HPDE6-E6E7 (cell line): ENCODE measurements around the gene DNAH3.
"Not testable (repeated sequence)": the region's sequence is repeated elsewhere in the genome, so short reads cannot be mapped to it uniquely, and the experiment has no call there.

Experiments
- DNase-seq: peaks from one replicate; pipeline ENCODE4 v3.0.0; 2011; ENCODE audit warnings: missing footprints; ENCODE audit errors: extremely low spot score

The DNAH3 gene

DNA sequence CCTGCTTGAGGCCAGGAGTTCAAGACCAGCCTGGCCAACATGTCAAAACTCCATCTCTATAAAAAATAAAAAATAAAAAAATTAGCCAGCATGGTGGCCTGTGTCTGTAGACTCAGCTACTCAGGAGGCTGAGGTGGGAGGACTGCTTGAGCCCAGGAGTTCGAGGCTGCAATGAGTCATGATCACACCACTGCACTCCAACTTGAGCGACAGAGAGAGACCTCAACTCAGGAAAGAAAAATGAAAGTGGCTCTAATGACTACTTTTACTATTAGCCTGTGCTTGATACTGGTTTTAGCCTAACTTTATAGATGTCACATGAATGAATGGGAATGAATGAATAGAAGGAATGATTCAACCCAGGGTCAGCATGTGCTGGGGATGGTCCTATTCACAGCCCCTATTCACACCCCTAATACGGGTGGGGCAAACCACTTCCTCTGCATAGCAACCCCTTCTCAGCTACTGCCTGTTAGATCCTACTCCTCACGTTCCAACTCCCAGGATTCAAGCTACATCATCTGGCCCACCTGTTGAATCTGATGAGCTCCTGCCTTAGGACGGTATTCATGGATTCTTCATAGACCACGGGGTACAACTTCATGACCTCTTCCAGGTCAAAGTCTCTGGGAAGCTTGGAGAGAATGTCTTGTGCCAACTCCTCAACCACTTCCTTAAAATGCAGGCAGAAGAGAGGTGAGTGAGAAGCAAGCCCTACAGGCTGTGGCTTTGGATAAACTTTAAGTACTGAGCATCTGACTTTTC lies 209.6 kb downstream of the DNAH3 start:
- no peak for DNase-seq

DNA sequence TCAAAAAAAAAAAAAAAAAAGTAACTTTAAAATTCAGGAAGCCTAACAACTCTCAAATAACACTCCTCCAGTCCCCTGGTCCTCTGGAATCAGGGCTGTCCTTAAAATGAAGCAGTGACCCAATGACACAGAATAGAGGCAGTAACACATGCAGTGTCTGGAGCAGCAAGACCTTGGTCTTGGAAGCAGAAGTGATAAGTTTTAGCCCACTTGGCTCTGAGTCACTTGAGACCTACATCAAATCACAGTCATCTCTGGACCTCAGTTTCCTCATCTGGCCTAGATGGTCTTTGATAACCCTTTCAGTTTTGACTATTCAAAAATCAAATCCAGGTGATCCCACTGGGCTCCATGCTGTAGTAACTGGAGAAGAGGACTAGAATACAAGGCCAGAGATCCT lies 211.0 kb downstream of the DNAH3 start:
- DNase-seq, result no peak

DNA sequence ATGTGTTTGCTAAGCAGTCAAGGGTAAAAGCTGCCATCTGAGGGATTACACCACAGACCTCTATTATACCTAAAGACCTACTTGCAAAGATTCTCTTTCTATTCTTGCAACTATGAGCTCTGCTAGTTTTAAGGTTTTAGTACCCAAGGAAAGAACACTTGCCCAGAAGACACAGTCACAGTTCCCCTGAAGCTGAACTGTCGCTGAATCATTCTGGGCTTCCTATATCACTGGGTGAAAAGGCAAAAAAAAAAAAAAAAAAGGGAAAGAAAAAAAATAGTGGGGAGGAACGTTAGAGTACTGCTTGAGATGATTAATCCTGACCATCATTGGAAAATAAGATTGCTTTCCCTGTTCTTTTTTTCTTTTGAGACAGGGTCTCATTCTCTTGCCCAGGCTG lies 212.2 kb downstream of the DNAH3 start:
- no peak for DNase-seq

DNA sequence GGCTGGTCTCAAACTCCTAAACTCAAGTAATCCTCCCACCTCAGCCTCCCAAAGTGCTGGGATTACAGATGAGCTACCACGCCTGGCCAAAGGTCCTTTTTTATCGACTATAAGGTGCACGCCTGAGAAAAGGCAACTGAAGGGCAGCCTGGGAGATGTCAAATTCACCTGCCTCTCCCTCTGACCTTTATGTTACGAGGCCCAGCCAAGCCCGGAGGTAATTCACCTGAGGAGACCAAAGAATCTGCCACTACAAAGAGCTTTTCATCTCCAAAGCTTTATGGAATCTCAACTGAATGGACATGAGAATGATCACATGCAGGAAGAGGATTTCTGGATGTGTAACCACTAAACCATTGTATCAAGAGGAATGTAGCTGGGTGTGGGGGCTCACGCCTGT lies 212.9 kb downstream of the DNAH3 start:
- DNase-seq, result no peak

DNA sequence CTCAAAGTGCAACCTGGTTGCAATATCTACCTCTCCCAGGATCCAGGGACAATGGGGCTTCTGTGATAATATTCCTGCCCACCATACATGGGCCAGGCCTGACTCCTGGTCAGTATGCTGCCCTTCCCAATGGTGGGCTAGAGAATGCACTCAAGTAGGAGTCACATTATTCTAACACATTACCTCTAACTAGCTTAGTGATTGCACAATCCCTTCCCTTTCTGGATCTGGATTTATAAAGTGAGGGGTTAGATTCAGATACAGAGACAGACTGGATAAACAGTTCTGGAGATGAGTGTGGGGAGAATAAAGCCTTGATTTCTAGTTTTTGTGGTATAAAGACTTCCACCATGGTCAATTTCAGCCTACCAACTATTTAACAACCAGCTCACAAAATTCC lies 217.1 kb downstream of the DNAH3 start:
- no peak for DNase-seq

DNA sequence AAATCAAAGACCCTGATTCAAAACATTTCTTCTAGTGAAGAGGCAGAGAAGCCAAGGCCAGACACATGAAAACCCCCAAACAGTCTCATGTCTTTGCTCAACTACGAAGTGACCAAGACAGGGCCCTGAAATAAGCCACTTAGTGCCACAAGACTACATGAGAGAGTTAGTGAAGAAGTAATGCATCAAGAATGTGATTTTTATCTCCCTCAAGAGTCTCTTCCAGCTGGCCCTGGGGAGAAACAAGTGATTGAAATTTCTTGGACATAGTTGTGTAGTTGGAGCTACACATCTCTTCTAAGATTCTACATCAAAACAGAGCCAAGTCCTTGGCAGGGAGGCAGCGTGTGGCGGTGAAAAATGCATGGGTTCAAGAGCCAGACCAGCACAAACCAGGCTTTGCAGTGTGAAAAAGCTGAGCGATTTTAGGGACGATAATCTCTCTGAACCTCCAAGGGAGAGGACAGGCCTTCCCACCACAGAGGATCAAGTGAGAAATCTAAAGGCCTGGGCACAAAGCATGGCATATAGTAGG lies 219.5 kb downstream of the DNAH3 start:
- DNase-seq, result no peak

DNA sequence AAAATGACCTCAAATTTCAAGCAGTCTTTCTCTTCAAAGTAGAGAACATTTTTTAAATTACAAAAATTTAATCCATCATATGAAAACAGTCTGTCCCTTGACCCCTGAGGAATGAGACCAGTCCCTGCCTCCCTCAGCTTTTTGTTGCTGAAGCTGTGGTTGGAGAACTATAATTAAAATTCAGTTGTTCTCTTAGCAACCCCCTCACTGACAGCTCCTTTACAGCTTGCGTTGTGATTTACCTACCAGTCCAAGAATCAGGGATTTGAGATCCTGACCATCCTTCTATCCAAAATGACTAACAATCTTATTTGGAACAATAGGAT lies 220.3 kb downstream of the DNAH3 start:
- no peak for DNase-seq

DNA sequence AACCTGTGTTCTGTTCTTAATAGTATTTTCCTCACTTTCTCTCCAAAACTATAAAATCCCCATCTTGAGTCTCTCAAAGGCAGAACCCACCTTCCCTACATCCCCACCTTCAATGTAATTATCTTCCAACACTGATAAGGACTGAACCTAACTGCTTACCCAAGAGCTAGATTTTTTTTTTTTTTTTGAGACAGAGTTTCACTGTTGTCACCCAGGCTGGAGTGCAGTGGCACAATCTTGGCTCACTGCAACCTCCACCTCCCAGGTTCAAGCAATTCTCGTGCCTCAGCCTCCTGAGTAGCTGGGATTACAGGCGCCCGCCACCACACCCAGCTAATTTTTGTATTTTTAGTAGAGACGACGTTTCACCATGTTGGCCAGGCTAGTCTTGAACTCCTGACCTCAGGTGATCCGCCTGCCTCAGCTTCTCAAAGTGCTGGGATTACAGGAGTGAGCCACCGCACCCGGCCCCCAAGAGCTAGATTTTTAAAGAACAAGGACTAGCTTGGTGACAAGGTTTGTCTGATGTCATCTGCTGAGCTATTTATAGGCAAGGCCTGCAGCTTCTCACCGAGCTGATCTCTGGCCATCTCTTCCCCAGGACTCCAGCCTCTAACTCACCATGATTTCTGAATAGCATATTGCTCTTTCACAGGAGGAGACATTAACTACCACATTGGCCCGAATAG lies 220.8 kb downstream of the DNAH3 start:
- not testable (repeated sequence) for DNase-seq

DNA sequence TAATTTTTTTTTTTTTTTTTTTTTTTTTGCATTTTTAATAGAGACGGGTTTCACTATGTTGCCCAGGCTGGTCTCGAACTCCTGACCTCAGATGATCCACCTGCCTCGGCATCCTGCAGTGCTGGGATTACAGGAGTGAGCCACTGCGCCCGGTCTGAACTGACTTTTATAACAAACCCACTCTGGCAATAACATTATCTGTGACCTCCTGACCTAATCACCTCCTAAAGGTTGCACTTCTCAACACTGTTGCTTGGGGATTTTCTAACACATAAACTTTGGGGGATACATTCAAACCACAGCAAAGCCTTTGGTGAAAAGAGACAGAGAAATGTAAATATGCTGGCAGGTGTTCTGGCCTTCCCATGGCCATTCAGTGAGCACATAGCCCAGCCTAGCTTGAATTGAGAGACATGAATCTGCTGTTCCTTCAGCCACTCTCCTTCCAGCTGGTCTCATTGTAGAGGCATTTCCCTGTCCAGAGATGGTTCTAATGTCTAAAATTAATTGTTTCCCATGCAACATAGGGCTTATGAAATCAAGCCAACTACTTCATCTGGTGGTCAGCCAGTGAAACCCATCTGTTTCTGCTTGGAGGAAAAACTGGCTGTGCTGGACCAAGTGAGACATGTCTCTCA lies 221.8 kb downstream of the DNAH3 start:
- no peak for DNase-seq

DNA sequence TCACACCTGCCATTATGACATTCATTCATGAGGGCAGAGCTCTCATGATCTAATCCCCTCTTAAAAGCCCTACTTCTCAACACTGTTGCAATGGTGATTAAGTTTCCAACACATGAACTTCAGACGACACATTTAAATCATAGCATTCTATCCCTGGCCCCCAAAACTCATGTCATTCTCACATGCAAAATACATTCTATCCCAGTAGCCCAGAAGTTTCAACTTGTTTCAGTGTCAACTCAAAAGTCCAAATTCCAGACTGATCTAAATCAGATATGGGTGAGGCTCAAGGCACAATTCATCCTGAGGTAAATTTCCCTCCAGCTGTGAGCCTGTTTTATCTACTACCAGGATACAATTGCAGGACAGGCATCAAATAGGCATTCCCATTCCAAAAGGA lies 224.9 kb downstream of the DNAH3 start:
- no peak for DNase-seq

DNA sequence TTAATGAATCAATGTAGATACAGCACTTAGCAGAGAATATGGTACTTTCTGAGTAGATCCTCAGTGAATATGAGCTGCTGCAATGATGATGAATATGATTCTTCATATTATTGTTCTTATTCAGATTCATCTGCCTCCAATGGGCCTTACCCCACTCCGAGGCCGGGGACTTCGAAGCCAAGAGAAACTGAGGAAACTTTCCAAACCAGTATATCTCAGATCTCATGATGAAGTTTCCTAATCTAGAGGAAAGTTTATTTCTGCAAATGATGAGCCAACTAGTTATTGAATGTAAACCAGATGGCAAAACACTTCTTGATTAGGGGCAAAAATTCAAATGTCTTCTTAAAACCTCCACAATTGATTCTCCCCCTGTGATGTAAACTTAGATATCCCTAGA lies 226.8 kb downstream of the DNAH3 start:
- DNase-seq, result no peak

DNA sequence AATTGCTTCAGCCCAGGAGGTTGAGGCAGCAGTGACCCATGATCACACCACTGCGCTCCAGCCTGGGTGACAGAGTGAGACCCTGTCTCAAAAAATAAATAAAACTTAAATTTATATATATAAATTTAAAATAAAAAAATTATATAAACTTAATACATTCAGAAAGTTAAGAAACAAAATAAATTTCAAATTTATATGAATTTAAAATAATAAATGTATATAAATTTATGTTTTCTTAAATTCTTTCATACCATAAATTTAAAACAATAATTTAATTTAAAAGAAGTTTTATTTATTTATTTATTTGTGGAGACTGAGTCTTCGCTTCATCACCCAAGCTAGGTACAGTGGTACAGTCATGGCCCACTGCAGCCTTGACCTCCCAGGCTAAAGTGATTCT lies 229.8 kb downstream of the DNAH3 start:
- DNase-seq, result no peak

DNA sequence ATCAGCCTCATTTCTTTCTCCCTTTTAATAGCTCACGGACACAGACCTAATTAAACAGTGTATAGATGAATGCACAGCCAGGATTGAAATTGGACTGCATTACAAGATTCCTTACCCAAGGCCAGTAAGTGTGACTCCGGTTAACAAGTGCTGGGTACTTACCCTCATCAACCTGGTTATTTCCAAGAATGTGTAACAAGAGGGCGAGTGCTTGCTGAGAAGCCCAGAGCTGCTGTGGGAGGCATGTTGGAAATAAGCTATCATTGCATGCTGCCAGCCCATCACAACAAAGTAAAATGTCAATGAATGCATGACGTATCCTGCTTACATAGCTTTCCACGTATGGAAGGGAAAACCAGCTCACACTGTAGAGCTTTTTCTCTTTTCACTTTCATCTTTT lies 230.6 kb downstream of the DNAH3 start:
- no peak for DNase-seq

DNA sequence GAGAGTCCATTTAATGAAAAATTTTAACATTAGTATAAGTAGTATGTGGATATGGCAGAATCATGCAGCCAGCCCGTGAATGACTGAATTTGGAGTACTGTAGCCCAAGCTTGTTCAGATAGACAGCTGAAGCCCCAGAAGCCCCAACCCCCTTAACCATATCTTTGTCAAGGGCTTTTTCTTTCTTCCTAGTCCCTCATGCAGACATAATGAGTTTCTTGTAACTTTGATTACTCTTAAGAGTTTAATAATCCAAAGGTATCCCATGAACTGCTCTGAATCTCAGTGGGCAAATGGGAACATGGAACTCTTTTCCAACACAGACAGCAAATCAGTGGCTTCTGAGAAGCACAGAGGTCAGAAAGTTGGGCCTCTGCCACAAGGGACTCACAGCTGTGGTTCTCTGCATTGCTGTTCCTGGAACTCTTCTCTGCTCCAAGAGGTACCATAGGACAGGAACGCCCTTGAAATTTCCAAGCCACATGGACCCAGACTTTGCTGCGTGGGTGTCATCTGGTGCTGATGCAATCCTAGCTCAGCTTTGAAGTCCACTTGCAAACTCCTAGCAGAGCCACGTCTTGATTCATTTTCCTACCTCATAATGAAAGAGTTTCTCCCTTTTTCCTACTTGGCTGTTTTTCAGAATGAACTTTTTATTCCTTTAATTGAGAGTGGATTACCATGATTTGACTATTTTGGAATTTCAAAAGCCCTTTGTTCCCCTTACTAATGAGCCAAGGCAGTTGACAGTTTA lies 232.0 kb downstream of the DNAH3 start:
- no peak for DNase-seq

DNA sequence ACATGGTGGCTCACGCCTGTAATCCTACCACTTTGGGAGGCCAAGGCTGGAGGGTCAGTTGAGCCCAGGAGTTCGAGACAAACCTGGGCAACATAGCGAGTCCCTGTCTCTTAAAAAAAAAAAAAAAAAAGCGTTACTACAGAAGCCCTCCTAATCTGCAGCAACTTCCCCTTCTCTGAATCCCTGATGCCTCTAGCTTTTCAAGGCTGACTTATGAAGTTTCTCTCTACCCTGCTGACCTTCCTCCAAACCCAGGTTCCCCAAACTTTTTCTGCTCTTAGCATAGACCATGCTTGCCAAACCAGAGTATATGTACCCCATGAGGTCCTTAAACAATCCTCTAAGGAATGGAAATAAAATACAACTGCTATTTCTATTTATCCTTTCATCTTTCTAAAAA lies 233.7 kb downstream of the DNAH3 start:
- DNase-seq, result no peak

DNA sequence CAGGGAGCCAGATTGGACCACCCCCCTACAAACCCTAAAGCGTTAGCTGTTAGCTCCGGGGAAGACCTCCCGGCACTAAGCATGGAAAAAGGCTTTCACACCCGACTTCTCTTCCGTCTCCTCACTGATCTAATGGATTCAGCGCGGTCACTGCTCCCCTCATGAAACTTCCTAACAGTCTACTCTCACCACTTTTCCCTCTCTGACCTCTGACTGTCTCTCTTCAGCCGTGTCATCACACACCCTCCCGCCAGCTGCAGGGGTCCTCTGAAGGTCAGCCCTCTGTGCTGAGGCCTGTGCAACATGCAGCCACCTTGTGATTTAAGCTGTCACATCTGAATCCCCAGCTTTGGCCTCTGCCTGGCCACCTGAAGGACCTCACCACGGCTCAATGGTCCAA lies 234.4 kb downstream of the DNAH3 start:
- DNase-seq, result no peak

DNA sequence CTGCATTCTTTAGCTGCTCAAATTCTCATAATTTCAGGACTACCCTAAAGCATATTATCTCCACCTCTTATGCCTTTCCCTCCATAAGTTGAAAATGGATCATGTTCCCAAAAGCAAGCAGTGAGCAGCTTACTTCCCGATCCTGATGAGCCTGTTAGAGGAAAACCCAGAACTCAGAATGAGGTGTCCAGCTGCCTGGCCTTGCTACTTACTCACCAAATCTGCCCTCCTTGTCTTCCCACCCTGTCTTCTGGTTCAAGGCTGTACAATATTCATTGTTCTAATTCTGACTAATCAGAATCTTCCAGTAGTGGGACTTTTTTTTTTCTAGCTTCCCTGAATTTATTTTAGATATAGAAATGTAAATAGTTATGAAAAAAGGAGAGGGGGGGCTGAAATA lies 239.3 kb downstream of the DNAH3 start:
- DNase-seq, result peak; percentile 42

DNA sequence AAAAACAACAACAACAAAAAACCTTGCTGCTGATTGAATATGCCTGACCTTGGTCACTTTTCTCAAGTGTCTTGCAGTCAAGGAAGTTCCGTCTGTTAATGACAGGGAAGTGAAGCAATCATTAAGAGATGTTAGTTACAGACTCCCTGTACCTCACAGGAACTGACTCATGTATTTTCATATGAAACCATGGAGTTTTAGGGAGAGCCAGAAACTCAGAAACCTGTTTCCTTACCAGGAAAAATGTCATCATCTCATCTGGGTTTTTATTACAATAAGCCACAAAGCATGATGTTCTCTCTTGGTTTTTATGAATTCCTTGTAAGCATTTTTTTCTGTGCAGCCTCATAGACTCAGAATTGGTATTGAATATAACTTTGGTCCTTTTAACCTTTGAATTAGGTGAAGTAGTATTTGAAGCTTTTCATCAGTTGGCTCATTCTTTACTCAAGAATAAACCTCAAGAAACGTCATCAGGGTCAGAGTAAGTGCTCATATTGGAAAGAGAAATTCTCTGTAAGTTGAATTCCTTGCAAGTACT lies 239.8 kb downstream of the DNAH3 start:
- peak; percentile 71 for DNase-seq

DNA sequence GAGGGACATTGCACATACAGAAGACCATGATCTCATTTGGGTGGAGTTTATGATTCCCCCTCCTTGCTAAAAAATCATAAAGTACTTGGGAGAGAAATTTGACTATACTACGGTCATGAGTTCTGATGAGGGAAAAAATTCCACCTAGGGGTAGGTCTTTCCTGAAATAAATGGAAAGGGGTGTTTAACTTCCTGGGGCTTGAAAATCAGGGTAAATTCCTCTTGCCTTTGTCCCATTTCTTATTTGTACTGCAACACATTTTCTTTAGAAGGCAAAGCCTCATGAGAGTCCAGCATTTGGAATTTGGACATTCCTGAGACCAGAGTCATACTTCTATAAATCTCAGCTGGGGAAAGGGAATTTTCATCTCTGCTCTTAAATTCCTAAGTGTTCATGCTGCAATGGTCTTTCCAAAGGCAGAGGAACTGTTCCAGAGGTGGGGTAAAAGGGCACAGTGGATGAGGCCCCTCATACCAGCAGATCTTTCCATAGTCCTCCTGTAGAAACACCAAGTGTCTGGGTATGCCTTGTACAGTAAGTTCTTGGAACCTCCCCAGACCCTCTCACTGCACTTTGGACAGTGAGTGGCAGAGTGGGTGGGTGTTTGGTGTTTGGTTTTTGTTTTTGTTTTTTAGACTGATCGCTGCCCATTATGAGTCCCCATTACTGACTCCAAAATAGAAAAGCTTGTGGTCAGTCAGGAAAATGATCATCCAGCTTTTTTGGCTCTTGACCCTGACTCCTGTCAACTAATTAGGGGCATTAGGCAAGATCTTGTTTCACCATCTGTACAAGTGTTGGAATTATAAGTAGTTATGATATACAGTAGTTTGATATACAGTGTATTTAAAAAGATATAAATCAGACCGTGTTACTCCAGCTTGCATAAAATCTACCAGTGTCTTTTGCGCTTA lies 244.0 kb downstream of the DNAH3 start:
- DNase-seq, result no peak

DNA sequence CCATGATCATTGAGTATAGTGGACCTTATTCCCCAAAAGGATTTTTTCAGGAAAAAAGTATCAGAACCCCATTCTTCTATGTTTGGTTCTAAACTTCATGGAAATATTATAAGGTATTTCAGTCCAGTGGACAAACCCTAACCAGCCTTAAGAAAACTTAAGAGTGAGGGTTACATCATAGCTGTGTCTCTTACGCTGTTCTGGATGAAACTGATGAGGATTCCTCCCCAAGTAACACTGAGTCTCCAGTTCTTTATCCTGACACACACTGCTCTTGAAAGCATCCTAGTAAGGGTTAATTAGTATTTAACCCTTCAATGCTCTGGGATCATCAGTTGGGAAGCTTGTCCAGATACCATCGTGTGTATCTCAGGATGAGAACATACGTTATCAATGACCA lies 245.1 kb downstream of the DNAH3 start:
- DNase-seq, result no peak

DNA sequence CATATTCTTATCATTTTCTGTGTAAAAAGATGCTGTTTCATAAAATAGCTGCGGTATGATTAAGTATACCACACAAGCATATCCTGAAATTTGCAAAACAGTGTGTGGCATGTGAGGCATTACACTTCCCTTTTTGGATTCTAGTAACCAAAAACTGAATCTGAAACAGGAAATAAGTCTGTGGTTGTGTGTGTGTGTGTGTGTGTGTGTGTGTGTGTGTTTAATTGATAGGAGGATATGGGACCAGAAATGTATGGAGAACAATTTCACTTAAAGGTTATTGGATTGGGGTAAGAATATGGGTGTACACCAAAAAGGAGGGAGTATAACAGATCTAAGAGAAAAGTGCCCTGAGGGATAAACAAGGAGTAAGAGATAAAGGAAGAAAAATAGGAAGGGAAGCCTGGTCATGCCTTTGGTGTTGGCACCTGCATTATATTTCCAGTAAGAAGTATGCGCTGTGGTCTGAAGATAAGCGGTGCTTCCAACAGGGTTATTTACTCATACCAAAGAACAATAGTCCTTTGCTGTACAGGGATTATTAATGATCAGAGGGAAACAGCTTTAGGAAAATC lies 246.1 kb downstream of the DNAH3 start:
- peak; percentile 39 for DNase-seq
